Endothelial cell of umbilical vein (primary cell): ENCODE data around the gene STARD5. TPM values are rescaled to one million over a fixed set of nuclear protein-coding genes. Genes with fewer than 3 reads are reported as not detected.

Experiments used
- BruUV-seq: library from RNA; stranded (reverse); fragments of 400-500 nt; replicated peaks from 2 replicates; lab custom pipeline; 2021; lab: Mats Ljungman, UMichigan
- CTCF ChIA-PET: fragments of 300-600, 350-600 bp; sonication (Branson Sonifier 250); formaldehyde crosslinking; loops from one replicate; lab custom pipeline; 2021; ENCODE audit warnings: antibody characterized with exemption, inconsistent platforms; lab: Charles Lee
- POLR2A ChIA-PET: fragments of 300-600, 350-600 bp; sonication (Branson Sonifier 250); formaldehyde crosslinking; loops from one replicate; lab custom pipeline; 2021; ENCODE audit warnings: antibody characterized with exemption, inconsistent platforms; lab: Charles Lee
- DNase-seq: peaks from one replicate; pipeline ENCODE4 v3.0.0-alpha.2; 2011; ENCODE audit warnings: low read depth, low spot score
- FAIRE-seq: peaks from 2 replicates; lab custom pipeline; 2011; peaks lifted over from hg19 to GRCh38; lab: Jason Lieb, UNC
- H2AFZ ChIP-seq: 2 replicates; pipeline ENCODE4 v1.6.0; 2012; ENCODE audit warnings: low read depth, low read length, control low read depth, inconsistent platforms
- H3K27ac ChIP-seq: 2 replicates; pipeline ENCODE4 v1.5.1; 2011; ENCODE audit warnings: low read depth, mild to moderate bottlenecking, control low read depth, low read length, moderate library complexity; ENCODE audit not compliant: insufficient read depth
- H3K27me3 ChIP-seq, 2 experiments: 2 replicates each; pipeline versions ENCODE4 v1.6.0 to v1.6.1; 2011; ENCODE audit warnings: low read length in 2 of 2, mixed read lengths in 1 of 2; ENCODE audit not compliant: control insufficient read depth in 2 of 2, insufficient read depth in 2 of 2
- H3K36me3 ChIP-seq, 2 experiments: 2 replicates in 1 of 2; 3 replicates in 1 of 2; pipeline ENCODE4 v1.5.1; 2011; ENCODE audit warnings: low read length in 2 of 2, mild to moderate bottlenecking in 1 of 2, moderate library complexity in 1 of 2; ENCODE audit not compliant: control insufficient read depth in 2 of 2, insufficient read depth in 2 of 2; ENCODE audit errors: extremely low read depth in 1 of 2
- H3K4me1 ChIP-seq: 3 replicates; pipeline ENCODE4 v1.5.1; 2011; ENCODE audit warnings: mild to moderate bottlenecking, low read length; ENCODE audit not compliant: control insufficient read depth, insufficient read depth; ENCODE audit errors: extremely low read depth
- H3K4me2 ChIP-seq: 2 replicates; pipeline ENCODE4 v1.6.1; 2011; ENCODE audit warnings: low read length, control low read depth, mixed read lengths; ENCODE audit not compliant: insufficient read depth
- H3K4me3 ChIP-seq, 3 experiments: fragments of 200-600 bp in 1 of 3; sonication (generic), shearing (Covaris generic) in 1 of 3; replicated peaks in 1 of 3; 2 replicates each; pipeline ENCODE4 v1.5.1; 2011 to 2016; ENCODE audit warnings: control low read depth in 3 of 3, low read length in 3 of 3, mild to moderate bottlenecking in 2 of 3, inconsistent platforms in 1 of 3, low read depth in 1 of 3, moderate library complexity in 1 of 3; ENCODE audit not compliant: insufficient read depth in 1 of 3
- H3K79me2 ChIP-seq: 2 replicates; pipeline ENCODE4 v1.6.0; 2012; ENCODE audit warnings: low read length, inconsistent platforms; ENCODE audit not compliant: control insufficient read depth, insufficient read depth
- H3K9ac ChIP-seq: replicated peaks from 2 replicates; pipeline ENCODE3; 2011; ENCODE audit warnings: low read length, control low read depth; ENCODE audit not compliant: insufficient read depth; ENCODE audit errors: extremely low read depth
- H3K9me1 ChIP-seq: replicated peaks from 3 replicates; pipeline ENCODE4 v1.6.0; 2011; ENCODE audit warnings: mild to moderate bottlenecking, low read length; ENCODE audit not compliant: control insufficient read depth, insufficient read depth; ENCODE audit errors: extremely low read depth
- H3K9me3 ChIP-seq: replicated peaks from 2 replicates; pipeline ENCODE4 v1.5.1; 2012; ENCODE audit warnings: low read length, inconsistent platforms; ENCODE audit not compliant: control insufficient read depth, insufficient read depth
- H4K20me1 ChIP-seq: replicated peaks from 2 replicates; pipeline ENCODE3; 2011; ENCODE audit warnings: mild to moderate bottlenecking, low read length; ENCODE audit not compliant: control insufficient read depth, insufficient read depth; ENCODE audit errors: extremely low read depth
- CTCF ChIP-seq, 2 donors: IDR thresholded peaks; 1 replicate in 1 of 2; 2 replicates in 1 of 2; pipeline ENCODE4 v1.5.1; 2011; ENCODE audit warnings: low read length in 2 of 2, mild to moderate bottlenecking in 2 of 2, moderate library complexity in 2 of 2, control low read depth in 1 of 2, inconsistent platforms in 1 of 2, low read depth in 1 of 2; ENCODE audit not compliant: insufficient read depth in 1 of 2; ENCODE audit errors: extremely low read depth in 1 of 2
- EZH2 ChIP-seq: IDR thresholded peaks from 2 replicates; pipeline ENCODE4 v1.6.1; 2012; ENCODE audit warnings: borderline replicate concordance, low read depth, mild to moderate bottlenecking, moderate library complexity, low read length, inconsistent platforms; ENCODE audit not compliant: severe bottlenecking
- FOS ChIP-seq: IDR thresholded peaks from 2 replicates; pipeline ENCODE4 v1.6.1; 2011; ENCODE audit warnings: mild to moderate bottlenecking, low read length, moderate library complexity, borderline replicate concordance; ENCODE audit not compliant: insufficient read depth
- GATA2 ChIP-seq: IDR thresholded peaks from 2 replicates; pipeline ENCODE4 v1.7.0; 2011; ENCODE audit warnings: low read depth, mild to moderate bottlenecking, moderate library complexity, mixed read lengths, low read length; ENCODE audit not compliant: insufficient read length, insufficient read depth
- JUN ChIP-seq: IDR thresholded peaks from 2 replicates; pipeline ENCODE4 v1.6.1; 2011; ENCODE audit warnings: borderline replicate concordance, low read depth; ENCODE audit not compliant: insufficient read length, insufficient read depth
- MAX ChIP-seq: IDR thresholded peaks from 2 replicates; pipeline ENCODE4 v1.6.1; 2011; ENCODE audit not compliant: insufficient read depth, insufficient read length
- MYC ChIP-seq: IDR thresholded peaks from one replicate; pipeline ENCODE4 v1.6.1; 2011; ENCODE audit warnings: mild to moderate bottlenecking, low read depth, low read length
- POLR2A ChIP-seq: IDR thresholded peaks from 2 replicates; pipeline ENCODE4 v1.6.1; 2012; ENCODE audit warnings: low read depth, mild to moderate bottlenecking, control low read depth, low read length
- POLR2AphosphoS5 ChIP-seq: IDR thresholded peaks from 2 replicates; pipeline ENCODE4 v1.6.1; 2012; ENCODE audit warnings: low read depth, mild to moderate bottlenecking, control low read depth, low read length, moderate library complexity; ENCODE audit not compliant: insufficient read depth
- dilution Hi-C: fragments of 300-500 bp; cut with MboI; formaldehyde crosslinking; loops from one replicate; pipeline ENCODE4 v1.15.0; 2019; ENCODE audit warnings: low sequenced_read_pairs; ENCODE audit not compliant: extremely low pct_ligation_motif_present
- intact Hi-C: fragments of 100-400 bp; cut with micrococcal nuclease; formaldehyde crosslinking; loops from one replicate; pipeline ENCODE4 v1.10.0; 2022
- polyA plus RNA-seq, 4 experiments: library from polyadenylated mRNA; depleted of rRNA in 3 of 4; stranded (reverse) in 3 of 4; unstranded in 1 of 4; fragments of >200 nt; gene quantifications; 2 replicates each; pipeline versions ENCODE4 v1.2.1 to v1.2.3, GENCODE V29; 2011 to 2012; ENCODE audit warnings: missing spikeins in 1 of 4
- total RNA-seq: library from RNA; stranded (reverse); gene quantifications from 2 replicates; pipeline ENCODE4 v1.2.3, GENCODE V29; 2021

STARD5 gene
- total and polyA plus RNA-seq, 2 donors (not counting 3 experiments of a cell fraction or from before 2014, with no cell fraction given) = 2.2 to 3.0 TPM

GRCh38 chr15:81289910-81290309 is 34.0 kb downstream of the STARD5 start:
- Histone ChIP-seq H2AFZ (no peak overlapping the region), H3K4me3 (no peak overlapping the region), H3K9me1 (no peaks in the 10 kb centered on the region), H3K9me3 (no peaks in the 10 kb centered on the region), H3K36me3 (no peaks in the 10 kb centered on the region), H3K4me1 (no peaks in the 10 kb centered on the region), H3K79me2 (no peaks in the 10 kb centered on the region), H3K27ac (no peak overlapping the region), H3K4me2 (no peak overlapping the region), H4K20me1 (no peaks in the 10 kb centered on the region), H3K27me3 (peaks cover 0 to 5% of the 10 kb centered on the region in 2 experiments), H3K9ac (no peak overlapping the region)
- no TSS peak for BruUV-seq
- dilution Hi-C loops = no loop called here
- TF ChIP-seq CTCF (IDR thresholded peaks at IDR 0.05; ENCODE audit: extremely low read depth in 1 of 2, insufficient read depth in 1 of 2, low read depth in 1 of 2, low read length in 2 of 2) = no peak
- no peak for TF ChIP-seq MYC
- no peak for TF ChIP-seq POLR2A
- TF ChIP-seq FOS = no peak
- no peak for TF ChIP-seq GATA2
- no peak for TF ChIP-seq POLR2AphosphoS5
- no peak for TF ChIP-seq JUN
- no peak for TF ChIP-seq EZH2
- TF ChIP-seq MAX = no peak
- ChIA-PET POLR2A (no interaction called here), CTCF (interaction anchor here (1.1 to 3.2 kb wide), 3 partner anchors 15 to 31 kb away, joined by 3 to 28 read pairs (median 14); no protein-coding TSS in a partner anchor)
- DNase-seq (no peak), FAIRE-seq (no peak)
- intact Hi-C loops = no loop called here
